HEK293 (cell line): ENCODE data around the gene ZFAND3.

Experiments used
- CTCF ChIP-seq: fragments of 450-650 bp; formaldehyde crosslinking; IDR thresholded peaks from 2 replicates; pipeline ENCODE4 v1.5.1; 2016; ENCODE audit warnings: missing biosample characterization, missing genetic modification characterization
- MEIS1 ChIP-seq: sonication (generic); formaldehyde crosslinking; IDR thresholded peaks from 2 replicates; pipeline ENCODE4 v1.8.1; 2022; ENCODE audit warnings: missing genetic modification reagents, mild to moderate bottlenecking, borderline replicate concordance

- no peak for TF ChIP-seq CTCF (tag by site-specific recombination)
- TF ChIP-seq MEIS1 (CRISPR knock-in tag) = no peak
Observed at GRCh38 chr6:38155144-38155543, 335.6 kb downstream of the ZFAND3 start.
